AG08395 (cell line): ENCODE data around the gene CNKSR3.

Experiments used
- DNase-seq: peaks from one replicate; pipeline ENCODE4 v3.0.0; 2012; ENCODE audit warnings: mixed read lengths, low spot score

Gene CNKSR3

GRCh38 chr6:154350293-154350692 lies 160.2 kb downstream of the CNKSR3 start:
- no peak for DNase-seq

- no peak for DNase-seq
Measured at GRCh38 chr6:154347981-154348380, 162.5 kb downstream of the CNKSR3 start.

- DNase-seq: no peak
Measured at GRCh38 chr6:154345811-154346210, 164.7 kb downstream of the CNKSR3 start.

GRCh38 chr6:154343473-154344308 lies 166.8 kb downstream of the CNKSR3 start:
- DNase-seq: peak; percentile 45

- no peak for DNase-seq
Measured at GRCh38 chr6:154341871-154342270, 168.6 kb downstream of the CNKSR3 start.

- no peak for DNase-seq
Measured at GRCh38 chr6:154341336-154341735, 169.1 kb downstream of the CNKSR3 start.
